GM18951 (cell line): ENCODE data around the gene CD58.
"Not testable (repeated sequence)": the region's sequence is repeated elsewhere in the genome, so short reads cannot be mapped to it uniquely, and the experiment has no call there.

Experiments
- POLR2A ChIP-seq: IDR thresholded peaks from 4 replicates; pipeline ENCODE4 v1.6.1; 2011; ENCODE audit warnings: mild to moderate bottlenecking; ENCODE audit not compliant: insufficient read length, insufficient read depth; ENCODE audit errors: extremely low read depth
- in situ Hi-C: fragments of 300-500 bp; cut with MboI; formaldehyde crosslinking; loops from one replicate; pipeline ENCODE4 v1.12.0; 2022; ENCODE audit warnings: low sequenced_read_pairs, mixed read lengths, inconsistent platforms; ENCODE audit not compliant: unreplicated experiment

The CD58 gene, protein sequence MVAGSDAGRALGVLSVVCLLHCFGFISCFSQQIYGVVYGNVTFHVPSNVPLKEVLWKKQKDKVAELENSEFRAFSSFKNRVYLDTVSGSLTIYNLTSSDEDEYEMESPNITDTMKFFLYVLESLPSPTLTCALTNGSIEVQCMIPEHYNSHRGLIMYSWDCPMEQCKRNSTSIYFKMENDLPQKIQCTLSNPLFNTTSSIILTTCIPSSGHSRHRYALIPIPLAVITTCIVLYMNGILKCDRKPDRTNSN

DNA sequence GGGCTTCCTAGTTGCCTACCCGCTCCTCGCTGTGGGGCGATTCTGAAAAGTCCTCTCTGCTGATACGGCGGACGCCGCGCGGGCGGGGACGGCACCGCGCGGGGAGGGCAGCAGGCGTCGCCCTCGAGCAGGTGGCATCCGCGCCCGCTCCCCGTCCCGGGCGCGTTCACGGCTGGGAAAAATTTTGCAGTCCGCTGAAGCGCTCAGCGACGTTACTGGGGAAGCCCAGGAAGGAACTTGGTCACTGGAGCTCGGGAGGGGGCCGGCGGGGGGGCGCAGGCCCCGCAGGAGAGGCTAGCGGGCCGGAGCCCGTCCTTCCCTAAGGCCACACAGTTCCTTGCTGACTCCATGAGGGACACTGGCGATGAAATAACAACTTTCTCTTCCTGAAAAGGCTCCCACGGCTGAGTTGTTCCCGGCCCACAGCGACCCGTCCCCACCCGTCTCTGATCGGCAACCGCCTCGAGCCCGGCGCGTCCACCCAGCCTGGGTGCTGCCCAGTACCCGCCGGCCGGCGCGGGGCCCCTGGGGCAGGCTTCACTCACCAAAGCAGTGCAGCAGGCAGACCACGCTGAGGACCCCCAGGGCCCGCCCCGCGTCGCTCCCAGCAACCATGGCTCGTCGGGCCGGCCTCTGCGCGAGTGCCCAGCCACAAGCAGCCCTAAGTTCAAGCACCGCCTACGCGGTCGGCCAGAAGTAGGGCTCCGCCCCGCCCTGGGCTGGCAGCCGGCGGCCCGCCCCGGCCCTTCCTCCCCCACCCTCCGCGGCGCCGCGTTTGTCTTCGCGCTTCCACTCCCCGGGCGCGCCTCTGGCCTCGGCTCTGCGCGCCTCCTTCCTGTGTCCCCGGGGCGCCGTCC, at the start of gene CD58:
CD58 (minus strand) TSS at position 669 of the 857 bp plus-strand sequence; CDS start at position 615, 54 bp downstream.
- in situ Hi-C loops = loop anchor here (10.0 kb wide), 1 partner anchor 484 kb away; no protein-coding TSS in a partner anchor
- TF ChIP-seq POLR2A = peak; percentile 93

DNA sequence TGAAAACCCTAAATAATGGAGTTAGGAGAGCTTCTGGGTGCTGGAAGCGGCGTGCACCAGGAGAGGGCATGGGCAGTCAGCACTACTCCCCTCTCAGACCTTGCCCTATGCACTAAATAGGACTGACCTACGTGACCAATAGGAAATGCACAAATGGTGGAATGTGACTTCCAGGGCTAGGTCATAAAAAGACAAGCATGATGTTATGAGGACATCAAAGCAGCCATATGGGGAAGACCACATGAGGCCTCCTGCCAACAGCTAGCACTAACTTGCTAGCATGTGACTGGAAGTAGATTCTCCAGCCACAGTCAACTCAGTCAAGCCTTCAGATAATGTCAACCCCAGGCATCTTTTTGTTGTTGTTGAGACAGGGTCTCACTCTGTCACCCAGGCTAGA, 49.6 kb upstream of the CD58 start:
- in situ Hi-C loops = not testable (repeated sequence)

DNA sequence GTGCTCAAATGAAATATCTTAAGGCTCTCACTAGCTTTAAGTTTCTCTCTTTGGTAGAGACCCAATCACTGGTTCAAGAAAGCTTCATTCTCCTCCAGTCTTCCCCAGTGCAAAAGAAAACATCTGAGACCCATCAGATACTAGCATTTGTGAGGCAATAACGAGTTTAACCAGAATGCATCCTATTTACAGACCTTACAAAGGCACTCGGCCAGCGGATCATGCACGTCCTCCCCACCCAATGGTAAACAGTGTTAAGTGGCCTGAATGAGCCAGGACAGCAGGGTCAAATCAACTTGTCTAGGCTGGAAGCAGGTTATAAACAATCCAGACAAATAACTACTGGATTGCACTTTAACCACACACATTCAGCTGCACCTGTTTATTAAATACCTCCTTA, 48.3 kb upstream of the CD58 start:
- in situ Hi-C loops = not testable (repeated sequence)

DNA sequence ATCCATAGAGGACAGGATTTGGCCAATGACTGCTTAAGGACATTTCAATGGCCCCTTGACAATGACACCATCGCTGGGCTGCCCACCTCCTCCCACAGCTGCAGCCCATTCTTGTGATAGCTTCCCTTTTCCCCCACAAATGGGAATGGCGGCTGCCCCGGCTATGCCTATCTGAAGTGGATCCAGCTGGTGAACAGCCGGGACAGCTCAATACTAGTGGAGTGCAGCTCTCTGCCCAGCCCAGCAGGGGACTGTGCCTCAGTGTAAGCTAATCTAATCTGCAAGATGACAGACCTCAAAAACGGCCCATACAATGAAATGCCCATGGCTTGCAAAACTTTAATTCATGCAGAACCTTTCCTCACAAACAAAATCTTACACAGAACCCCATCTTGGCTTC, 47.0 kb upstream of the CD58 start:
- in situ Hi-C loops = not testable (repeated sequence)

DNA sequence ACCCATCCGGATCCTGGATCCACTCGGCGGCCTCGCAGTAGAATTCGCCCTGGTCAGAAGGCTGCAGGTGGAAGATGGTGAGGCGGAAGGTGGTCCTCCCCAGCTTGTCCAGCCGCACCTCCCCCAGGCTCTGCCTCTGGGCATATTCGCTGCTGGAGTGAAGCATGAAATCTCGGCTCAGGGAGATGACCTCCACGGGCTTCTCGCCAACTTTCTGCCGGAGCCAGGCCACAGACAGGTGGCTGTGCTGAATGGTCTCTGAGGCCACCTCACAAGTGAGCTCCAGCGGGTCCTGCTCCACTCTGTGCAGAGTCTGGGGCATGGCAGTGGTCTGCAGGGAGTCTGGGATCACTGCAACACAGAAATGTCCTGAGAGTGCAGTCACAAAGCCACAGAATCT, 43.0 kb upstream of the CD58 start:
- in situ Hi-C loops = not testable (repeated sequence)

DNA sequence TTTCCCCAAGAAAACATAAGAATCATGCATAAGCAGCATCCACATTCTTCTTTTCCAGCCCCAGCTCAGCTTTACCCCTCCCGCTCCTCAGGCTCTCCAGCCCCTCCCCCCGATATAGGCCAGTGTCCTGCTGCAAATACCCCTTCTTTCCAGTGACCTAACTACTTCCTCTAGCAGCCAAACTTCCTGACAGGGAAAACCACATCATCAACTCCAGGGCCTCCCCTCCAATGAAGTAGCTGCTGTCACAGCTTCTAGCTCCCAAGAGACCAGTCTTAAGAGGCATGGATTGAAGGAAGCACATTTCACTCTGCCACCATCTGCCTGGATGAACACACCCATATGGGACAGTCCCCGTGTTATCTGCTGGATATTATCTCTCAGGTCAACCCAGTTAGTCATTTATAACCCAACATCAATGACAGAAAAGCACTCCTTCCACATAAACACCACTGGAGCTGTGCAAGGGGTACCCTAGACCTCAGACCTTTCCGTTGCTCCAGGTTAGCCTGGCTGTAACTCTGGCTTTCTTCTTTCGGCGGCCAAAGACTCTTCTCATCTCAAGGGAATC, 39.1 kb upstream of the CD58 start:
- in situ Hi-C loops = not testable (repeated sequence)

DNA sequence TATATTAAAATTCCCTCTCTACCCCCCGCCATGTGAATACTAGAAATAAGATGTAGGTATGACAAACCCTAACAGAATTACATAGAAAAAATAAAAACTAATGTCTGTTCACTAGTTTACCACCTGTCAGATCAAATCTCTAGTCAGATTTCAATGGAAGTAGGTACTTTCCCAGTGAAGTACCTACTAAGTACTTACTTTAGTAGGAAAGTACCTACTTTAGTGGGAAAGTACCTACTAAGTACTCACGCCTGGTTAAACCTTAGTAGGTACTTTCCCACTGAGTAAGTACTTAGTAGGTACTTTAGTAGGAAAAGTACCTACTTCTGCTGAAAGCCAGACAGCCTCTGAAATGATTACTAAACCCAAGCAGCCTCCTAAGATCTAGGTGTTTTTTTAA, 38.0 kb upstream of the CD58 start:
- in situ Hi-C loops = not testable (repeated sequence)

DNA sequence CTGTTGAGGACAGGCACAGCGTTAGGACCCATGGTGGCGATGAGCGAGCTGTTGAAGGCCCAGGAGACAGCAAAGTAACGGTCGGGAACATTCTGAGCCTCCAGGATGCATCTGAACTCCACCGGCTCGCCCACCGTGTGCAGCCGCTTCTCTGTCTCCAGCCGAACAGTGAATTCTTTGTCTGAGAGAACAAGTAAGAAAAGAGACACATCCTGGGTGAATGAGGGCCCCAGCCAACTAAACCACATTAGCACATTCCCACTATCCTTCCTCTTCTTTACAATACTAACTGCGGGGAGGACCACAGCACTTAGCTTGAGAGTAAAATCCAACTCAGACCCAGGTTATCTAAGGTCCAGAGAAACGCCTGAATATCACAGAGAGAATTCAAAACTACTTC, 37.3 kb upstream of the CD58 start:
- in situ Hi-C loops = not testable (repeated sequence)

DNA sequence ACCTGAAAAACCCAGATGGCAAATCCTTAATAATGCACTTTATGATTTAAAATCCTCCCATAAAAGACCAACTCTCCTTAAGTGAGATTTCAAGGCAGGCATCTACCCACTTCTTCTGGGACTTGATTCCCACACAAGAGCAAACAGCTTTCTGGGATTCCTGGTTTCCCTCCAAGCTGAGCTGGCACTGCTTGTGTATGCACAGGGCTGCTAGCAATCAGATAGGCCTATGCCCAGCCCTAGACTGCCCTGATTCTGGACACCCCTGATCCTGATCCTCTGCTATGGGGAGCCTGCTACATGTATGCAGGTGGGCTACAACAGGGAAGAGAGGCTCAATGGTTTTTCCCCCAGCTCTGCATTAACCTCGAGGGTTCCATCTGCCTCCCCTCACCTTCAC, 36.6 kb upstream of the CD58 start:
- in situ Hi-C loops = not testable (repeated sequence)

DNA sequence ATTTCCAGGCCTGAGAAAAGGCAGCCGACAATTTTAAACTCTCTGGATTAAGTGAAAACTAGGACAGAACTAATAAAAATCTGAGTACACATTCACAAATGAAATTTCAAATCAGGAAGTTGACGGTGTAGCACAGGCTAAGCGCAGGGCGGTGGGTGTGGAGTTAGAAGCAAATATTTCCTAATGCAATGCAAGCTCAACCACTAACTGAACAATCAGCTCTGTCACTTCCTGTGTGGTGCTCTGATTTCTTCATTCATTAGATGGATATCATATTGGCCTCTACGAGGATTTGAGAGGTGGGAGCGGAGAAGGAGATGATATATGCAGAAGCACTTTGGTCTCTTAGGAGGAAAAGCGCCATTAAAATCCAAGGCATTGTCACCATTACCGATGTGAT, 35.2 kb upstream of the CD58 start:
- in situ Hi-C loops = not testable (repeated sequence)

DNA sequence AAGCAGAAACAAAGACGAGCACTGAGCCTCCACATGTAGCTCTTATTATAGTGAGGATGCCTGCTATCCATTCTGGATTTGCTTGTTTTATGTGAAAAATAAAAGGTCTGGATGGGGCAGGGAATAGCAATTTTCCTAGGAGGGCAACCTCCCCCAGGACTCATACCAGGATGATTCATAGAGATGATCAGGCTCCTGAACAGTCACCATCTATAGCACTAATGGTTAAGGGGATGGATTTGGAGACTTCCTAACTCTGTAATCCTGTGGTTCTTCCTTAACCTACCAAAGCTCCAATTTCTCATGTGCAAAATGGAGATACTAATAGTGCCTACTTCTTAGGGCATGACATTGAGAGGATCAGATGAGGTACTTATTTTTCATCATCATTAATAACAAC, 34.5 kb upstream of the CD58 start:
- no peak for TF ChIP-seq POLR2A
- in situ Hi-C loops = no loop called here

DNA sequence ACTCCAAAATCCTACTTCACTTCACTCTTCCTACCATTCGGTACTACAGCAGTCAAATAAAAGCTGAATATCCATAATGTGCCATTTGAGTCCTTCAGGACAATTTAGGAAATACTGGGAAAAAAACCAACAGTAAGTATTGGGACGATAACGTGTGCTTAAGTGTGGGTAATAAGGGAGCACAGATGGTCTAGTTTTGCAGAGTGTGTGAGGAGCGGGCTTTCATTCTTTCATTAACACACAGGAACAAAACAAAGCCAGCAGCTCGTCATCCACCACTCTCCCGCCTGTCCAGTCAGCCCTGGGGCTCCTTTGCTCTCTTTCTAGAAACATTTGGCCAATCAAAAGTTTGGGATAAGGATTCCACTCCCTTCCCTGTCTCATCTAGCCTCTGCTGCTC, 33.6 kb upstream of the CD58 start:
- in situ Hi-C loops = not testable (repeated sequence)

DNA sequence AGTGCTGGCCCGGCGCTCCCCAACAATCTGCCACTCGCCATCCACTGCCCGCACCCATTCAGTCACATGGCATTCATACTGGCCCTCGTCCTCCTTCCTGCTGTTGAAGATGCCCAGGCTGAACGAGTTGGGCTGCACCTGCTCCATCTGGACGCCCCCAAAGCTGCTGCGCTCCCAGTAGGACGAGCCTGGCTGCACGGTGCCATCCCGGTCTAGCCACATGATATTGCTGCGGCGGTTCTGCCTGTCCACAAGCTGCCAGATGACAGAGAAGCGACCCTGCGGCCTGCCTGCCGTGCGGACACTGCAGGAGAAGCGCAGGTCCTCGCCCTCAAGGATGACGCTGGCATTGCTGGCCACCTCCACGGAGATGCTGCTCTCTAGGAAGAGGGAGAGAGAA, 32.8 kb upstream of the CD58 start:
- in situ Hi-C loops = not testable (repeated sequence)

DNA sequence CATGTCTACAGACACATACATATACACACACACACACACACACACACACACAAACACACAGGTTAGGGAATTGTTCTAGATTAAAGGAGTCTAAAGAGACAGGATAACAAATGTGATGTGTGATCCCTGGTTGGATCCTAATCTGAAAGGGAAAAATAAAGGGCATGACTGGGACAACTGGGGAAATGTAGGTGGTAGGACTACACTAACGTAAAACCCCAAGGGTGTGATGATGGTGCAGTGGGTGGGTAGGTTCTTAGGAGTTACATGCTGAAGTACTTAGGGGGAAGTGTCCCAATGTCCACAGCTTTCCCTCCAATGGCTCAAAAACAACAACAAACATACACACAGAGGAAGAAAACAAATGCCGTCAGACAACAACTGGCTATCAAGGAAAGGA, 28.5 kb upstream of the CD58 start:
- in situ Hi-C loops = not testable (repeated sequence)

DNA sequence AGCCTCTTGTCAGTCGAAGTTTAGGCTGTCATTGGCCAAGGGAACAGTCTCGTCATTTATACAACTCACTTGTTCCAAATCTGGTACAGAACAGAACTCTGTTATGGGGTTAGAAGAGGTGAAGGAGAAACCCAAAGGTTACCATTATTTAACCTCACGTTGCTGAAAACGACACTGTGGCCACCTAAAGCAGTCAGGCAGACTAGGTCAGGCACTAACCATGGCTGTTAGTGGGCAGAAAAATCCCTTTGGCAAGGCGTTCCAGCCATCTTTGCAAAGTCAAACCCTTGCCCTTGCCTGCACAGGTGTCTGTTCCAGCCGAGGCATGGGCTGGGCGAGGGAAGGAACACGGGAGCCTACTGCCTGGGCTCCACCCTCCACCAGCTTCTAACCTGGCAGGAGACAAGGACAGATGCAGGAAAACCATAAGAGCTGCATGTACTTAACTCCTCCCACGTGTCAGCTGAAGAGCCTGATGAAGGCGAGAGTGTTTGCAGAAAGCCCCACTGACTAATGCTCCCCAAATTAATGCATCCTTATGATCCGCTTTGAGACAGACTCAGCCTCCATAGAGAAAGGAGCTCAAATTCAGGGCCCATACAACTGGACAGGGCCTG, 27.7 kb upstream of the CD58 start:
- in situ Hi-C loops = not testable (repeated sequence)

DNA sequence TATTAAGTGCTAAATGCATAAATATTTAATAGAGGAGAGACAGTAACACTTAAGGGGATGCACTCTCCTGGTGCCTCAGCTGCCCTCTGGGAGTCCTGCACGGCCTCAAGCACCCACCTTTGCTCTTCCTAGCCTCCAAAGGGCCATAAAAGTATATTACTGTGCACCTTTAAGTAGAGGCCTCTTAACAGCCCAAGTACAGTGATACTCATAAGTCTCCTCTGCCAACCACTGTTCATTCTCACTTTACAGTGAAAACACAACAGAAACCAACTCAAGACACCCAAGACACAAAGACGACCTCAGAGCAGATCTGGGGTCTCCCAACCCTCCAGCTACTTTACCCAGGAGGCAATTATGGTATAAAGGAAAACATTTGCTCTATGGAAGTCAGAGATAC, 26.6 kb upstream of the CD58 start:
- in situ Hi-C loops = not testable (repeated sequence)

DNA sequence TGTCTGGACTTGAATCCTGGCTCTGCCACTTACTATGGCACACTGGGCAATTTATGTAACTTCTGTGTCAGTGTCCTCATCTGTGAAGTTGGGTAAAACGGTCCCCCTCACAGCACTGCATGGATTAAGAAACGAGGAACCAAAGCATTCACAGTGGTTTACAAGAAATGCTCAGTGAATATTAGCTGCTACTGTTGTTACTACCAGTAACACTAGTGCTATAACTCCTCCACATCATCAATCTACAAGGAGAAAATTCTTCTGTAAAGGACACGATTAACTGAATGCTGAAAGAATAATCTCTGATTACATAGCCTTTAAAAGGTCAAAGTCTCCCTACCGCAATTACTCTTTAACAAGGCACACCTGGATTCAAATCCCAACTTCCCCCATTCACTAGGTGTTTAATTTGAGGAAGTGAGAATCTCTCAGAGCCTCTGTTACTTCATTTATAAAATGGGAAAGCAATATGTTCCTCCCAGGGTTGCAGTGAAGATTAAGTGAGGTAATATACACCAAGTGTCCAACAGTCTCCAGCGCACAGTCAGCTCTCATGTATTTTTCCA, 26.0 kb upstream of the CD58 start:
- in situ Hi-C loops = not testable (repeated sequence)

DNA sequence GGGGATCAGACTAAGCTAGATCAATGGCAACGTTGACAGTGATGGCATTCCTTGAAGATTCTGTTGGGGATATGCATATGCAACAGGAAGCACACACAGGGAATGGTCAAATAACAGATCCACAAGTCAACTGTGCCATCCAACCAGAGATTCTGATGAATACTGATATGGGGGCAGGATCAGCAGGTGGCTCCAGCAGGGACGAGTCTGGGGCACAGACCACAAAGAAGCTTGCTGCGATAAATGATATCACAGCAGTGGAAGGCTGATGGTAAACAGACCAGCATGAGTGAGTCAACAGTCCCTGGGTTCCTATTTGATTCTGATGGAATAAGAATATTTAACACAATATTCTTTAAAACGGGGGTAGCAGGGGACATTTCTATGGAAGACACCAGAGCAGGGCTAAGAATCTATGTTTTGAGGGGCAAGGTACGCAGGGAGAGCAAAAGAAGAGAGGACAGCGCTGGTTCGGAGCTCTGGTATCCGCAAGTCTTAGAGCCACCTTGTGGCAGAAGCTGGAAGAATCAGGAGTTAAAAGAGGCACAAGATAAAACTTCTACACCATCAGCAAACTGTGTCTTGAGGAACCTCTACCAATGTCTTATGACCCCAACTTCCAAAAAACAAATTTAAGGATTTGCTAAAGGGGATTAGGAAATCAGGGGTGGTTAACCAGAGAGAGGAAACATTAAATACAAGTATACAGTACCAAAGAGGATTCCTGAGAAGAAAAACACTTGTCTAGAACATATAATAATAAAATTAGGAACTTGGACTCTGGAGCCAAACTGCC, 25.3 kb upstream of the CD58 start:
- in situ Hi-C loops = not testable (repeated sequence)
